WTC11 (cell line): ENCODE measurements around the gene HELZ. TPM values are rescaled to one million over a fixed set of nuclear protein-coding genes. Genes with fewer than 3 reads are reported as not detected.

Source experiments
- ATAC-seq: fragments of 200-7000 bp; cut with Tn5 transposase; 2 replicates; pipeline ENCODE4 v1.10.0; 2021; ENCODE audit warnings: mild to moderate bottlenecking, moderate library complexity
- CTCF ChIA-PET: fragments of 300-600 bp; sonication (Branson Sonifier 250); formaldehyde crosslinking; loops from one replicate; lab custom pipeline; 2021; ENCODE audit warnings: antibody characterized with exemption; lab: Charles Lee
- POLR2A ChIA-PET: fragments of 350-600 bp; sonication (Branson Sonifier 250); formaldehyde crosslinking; loops from one replicate; lab custom pipeline; 2021; ENCODE audit warnings: antibody characterized with exemption; lab: Charles Lee
- DNase-seq: peaks from one replicate; pipeline ENCODE4 v3.0.0; 2021; ENCODE audit warnings: low spot score
- H3K27ac Mint-ChIP-seq: 2 replicates; pipeline ENCODE4 v1.8.0; 2021; ENCODE audit warnings: mixed read lengths
- H3K27me3 Mint-ChIP-seq: 2 replicates; pipeline ENCODE4 v1.8.0; 2021; ENCODE audit warnings: low read depth, mild to moderate bottlenecking, moderate library complexity, mixed read lengths
- H3K36me3 Mint-ChIP-seq: 2 replicates; pipeline ENCODE4 v1.8.0; 2021; ENCODE audit warnings: mixed read lengths
- H3K4me1 Mint-ChIP-seq: 2 replicates; pipeline ENCODE4 v1.8.0; 2022; ENCODE audit warnings: mixed read lengths
- H3K4me3 Mint-ChIP-seq: 2 replicates; pipeline ENCODE4 v1.8.0; 2021; ENCODE audit warnings: mild to moderate bottlenecking, moderate library complexity, mixed read lengths
- H3K9me3 Mint-ChIP-seq: 2 replicates; pipeline ENCODE4 v1.8.0; 2021; ENCODE audit warnings: mixed read lengths
- AR ChIP-seq: fragments of 250-450 bp; sonication (Bioruptor Pico); IDR thresholded peaks from 2 replicates; pipeline ENCODE4 v1.9.0; 2021; ENCODE audit warnings: mild to moderate bottlenecking
- CREB1 ChIP-seq: sonication (generic); formaldehyde crosslinking; IDR thresholded peaks from 2 replicates; pipeline ENCODE4 v1.8.0; 2023; ENCODE audit warnings: mild to moderate bottlenecking, missing genetic modification reagents
- ESRRA ChIP-seq: sonication (generic); formaldehyde crosslinking; IDR thresholded peaks from 2 replicates; pipeline ENCODE4 v1.8.1; 2022; ENCODE audit warnings: mild to moderate bottlenecking, missing genetic modification reagents, borderline replicate concordance
- KAT7 ChIP-seq: sonication (generic); formaldehyde crosslinking; IDR thresholded peaks from 2 replicates; pipeline ENCODE4 v1.8.1; 2023; ENCODE audit warnings: missing genetic modification reagents, mild to moderate bottlenecking, borderline replicate concordance
- SOX15 ChIP-seq: fragments of 250-450 bp; sonication (Bioruptor Pico); IDR thresholded peaks from 2 replicates; pipeline ENCODE4 v1.9.0; 2021; ENCODE audit warnings: mild to moderate bottlenecking
- TCF7 ChIP-seq: sonication (generic); formaldehyde crosslinking; IDR thresholded peaks from 2 replicates; pipeline ENCODE4 v1.8.0; 2022; ENCODE audit warnings: mild to moderate bottlenecking, low read depth, missing genetic modification reagents, moderate library complexity
- ZNF281 ChIP-seq: sonication (generic); formaldehyde crosslinking; IDR thresholded peaks from 2 replicates; pipeline ENCODE4 v1.8.0; 2023; ENCODE audit warnings: mild to moderate bottlenecking, missing genetic modification reagents
- ZNF317 ChIP-seq: sonication (generic); formaldehyde crosslinking; IDR thresholded peaks from 2 replicates; pipeline ENCODE4 v1.8.1; 2023; ENCODE audit warnings: low read depth, mild to moderate bottlenecking, moderate library complexity, missing genetic modification reagents, borderline replicate concordance
- ZNF671 ChIP-seq: fragments of 250-450 bp; sonication (Bioruptor Pico); IDR thresholded peaks from 2 replicates; pipeline ENCODE4 v1.8.0; 2021; ENCODE audit warnings: mild to moderate bottlenecking
- total RNA-seq: library from RNA; stranded (reverse); gene quantifications from 3 replicates; pipeline ENCODE4 v1.2.3, GENCODE V29; 2021
- TF ChIP-seq, protein P1 (sequence below): sonication (generic); formaldehyde crosslinking; IDR thresholded peaks from 2 replicates; pipeline ENCODE4 v1.8.0; 2023; ENCODE audit warnings: missing genetic modification reagents, mild to moderate bottlenecking, borderline replicate concordance
- TF ChIP-seq, protein P2 (sequence below): sonication (generic); formaldehyde crosslinking; IDR thresholded peaks from 2 replicates; pipeline ENCODE4 v1.8.1; 2023; ENCODE audit warnings: mild to moderate bottlenecking, moderate library complexity, missing genetic modification reagents
- TF ChIP-seq, protein P3 (sequence below): sonication (generic); formaldehyde crosslinking; IDR thresholded peaks from 2 replicates; pipeline ENCODE4 v1.8.1; 2023; ENCODE audit warnings: mild to moderate bottlenecking, missing genetic modification reagents, borderline replicate concordance

Gene HELZ
- total RNA-seq, 1 experiment from 2014 or later = 49.1 TPM

GRCh38 chr17:67035131-67036083, 209.6 kb downstream of the HELZ start:
- ATAC-seq = no peak

DNA sequence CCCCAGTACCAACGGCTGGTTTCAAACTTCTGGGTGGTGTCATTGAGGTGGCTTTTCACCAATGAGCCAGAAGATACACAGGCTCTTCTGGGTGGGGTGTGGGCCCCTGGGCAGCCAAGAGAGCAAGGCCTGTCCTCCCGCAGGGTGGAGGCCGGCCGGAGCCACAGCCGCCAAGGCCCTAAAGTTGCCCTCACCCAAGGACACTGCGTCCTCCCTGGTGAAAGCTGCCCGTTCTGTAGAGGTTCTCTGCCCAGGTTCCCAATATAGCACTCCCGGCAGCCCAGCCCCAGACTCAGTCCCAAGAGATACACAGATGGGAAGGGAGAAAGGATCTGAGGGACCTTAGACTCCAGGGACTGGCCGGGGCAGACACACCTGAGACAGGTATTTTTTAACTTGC, 211.4 kb downstream of the HELZ start:
- Mint-ChIP-seq H3K4me1 (no peaks in the 10 kb centered on the region), H3K36me3 (no peaks in the 10 kb centered on the region), H3K4me3 (no peak overlapping the region), H3K27ac (no peak overlapping the region), H3K9me3 (peaks cover 17% of the 10 kb centered on the region), H3K27me3 (no peaks in the 10 kb centered on the region)
- ChIA-PET POLR2A (no interaction called here), CTCF (interaction anchor here (0.6 kb wide), 1 partner anchor 17 kb away, joined by 3 read pairs; no protein-coding TSS in a partner anchor)
- ATAC-seq = no peak
- DNase-seq = no peak
- no peak for TF ChIP-seq ESRRA (CRISPR knock-in tag)
- TF ChIP-seq ZNF671 (CRISPR knock-in tag) = no peak
- TF ChIP-seq ZNF317 (CRISPR knock-in tag) = no peak
- no peak for TF ChIP-seq CREB1 (CRISPR knock-in tag)
- TF ChIP-seq, protein P1, sequence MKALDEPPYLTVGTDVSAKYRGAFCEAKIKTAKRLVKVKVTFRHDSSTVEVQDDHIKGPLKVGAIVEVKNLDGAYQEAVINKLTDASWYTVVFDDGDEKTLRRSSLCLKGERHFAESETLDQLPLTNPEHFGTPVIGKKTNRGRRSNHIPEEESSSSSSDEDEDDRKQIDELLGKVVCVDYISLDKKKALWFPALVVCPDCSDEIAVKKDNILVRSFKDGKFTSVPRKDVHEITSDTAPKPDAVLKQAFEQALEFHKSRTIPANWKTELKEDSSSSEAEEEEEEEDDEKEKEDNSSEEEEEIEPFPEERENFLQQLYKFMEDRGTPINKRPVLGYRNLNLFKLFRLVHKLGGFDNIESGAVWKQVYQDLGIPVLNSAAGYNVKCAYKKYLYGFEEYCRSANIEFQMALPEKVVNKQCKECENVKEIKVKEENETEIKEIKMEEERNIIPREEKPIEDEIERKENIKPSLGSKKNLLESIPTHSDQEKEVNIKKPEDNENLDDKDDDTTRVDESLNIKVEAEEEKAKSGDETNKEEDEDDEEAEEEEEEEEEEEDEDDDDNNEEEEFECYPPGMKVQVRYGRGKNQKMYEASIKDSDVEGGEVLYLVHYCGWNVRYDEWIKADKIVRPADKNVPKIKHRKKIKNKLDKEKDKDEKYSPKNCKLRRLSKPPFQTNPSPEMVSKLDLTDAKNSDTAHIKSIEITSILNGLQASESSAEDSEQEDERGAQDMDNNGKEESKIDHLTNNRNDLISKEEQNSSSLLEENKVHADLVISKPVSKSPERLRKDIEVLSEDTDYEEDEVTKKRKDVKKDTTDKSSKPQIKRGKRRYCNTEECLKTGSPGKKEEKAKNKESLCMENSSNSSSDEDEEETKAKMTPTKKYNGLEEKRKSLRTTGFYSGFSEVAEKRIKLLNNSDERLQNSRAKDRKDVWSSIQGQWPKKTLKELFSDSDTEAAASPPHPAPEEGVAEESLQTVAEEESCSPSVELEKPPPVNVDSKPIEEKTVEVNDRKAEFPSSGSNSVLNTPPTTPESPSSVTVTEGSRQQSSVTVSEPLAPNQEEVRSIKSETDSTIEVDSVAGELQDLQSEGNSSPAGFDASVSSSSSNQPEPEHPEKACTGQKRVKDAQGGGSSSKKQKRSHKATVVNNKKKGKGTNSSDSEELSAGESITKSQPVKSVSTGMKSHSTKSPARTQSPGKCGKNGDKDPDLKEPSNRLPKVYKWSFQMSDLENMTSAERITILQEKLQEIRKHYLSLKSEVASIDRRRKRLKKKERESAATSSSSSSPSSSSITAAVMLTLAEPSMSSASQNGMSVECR (CRISPR knock-in tag) = no peak
- TF ChIP-seq ZNF281 (CRISPR knock-in tag) = no peak
- no peak for TF ChIP-seq SOX15 (CRISPR knock-in tag)
- TF ChIP-seq TCF7 = no peak
- TF ChIP-seq, protein P2, sequence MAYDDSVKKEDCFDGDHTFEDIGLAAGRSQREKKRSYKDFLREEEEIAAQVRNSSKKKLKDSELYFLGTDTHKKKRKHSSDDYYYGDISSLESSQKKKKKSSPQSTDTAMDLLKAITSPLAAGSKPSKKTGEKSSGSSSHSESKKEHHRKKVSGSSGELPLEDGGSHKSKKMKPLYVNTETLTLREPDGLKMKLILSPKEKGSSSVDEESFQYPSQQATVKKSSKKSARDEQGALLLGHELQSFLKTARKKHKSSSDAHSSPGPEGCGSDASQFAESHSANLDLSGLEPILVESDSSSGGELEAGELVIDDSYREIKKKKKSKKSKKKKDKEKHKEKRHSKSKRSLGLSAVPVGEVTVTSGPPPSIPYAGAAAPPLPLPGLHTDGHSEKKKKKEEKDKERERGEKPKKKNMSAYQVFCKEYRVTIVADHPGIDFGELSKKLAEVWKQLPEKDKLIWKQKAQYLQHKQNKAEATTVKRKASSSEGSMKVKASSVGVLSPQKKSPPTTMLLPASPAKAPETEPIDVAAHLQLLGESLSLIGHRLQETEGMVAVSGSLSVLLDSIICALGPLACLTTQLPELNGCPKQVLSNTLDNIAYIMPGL = no peak

More at GRCh38 chr17:67035131-67036083, 209.6 kb downstream of the HELZ start:
- no peak for DNase-seq
- H3K4me1 Mint-ChIP-seq = no peaks in the 10 kb centered on the region; the same call in 1 of the 2 replicates
- no peaks in the 10 kb centered on the region for H3K36me3 Mint-ChIP-seq
- POLR2A ChIA-PET = no interaction called here
- H3K27me3 Mint-ChIP-seq = no peaks in the 10 kb centered on the region
- no peak overlapping the region for H3K4me3 Mint-ChIP-seq
- TF ChIP-seq, protein P3, sequence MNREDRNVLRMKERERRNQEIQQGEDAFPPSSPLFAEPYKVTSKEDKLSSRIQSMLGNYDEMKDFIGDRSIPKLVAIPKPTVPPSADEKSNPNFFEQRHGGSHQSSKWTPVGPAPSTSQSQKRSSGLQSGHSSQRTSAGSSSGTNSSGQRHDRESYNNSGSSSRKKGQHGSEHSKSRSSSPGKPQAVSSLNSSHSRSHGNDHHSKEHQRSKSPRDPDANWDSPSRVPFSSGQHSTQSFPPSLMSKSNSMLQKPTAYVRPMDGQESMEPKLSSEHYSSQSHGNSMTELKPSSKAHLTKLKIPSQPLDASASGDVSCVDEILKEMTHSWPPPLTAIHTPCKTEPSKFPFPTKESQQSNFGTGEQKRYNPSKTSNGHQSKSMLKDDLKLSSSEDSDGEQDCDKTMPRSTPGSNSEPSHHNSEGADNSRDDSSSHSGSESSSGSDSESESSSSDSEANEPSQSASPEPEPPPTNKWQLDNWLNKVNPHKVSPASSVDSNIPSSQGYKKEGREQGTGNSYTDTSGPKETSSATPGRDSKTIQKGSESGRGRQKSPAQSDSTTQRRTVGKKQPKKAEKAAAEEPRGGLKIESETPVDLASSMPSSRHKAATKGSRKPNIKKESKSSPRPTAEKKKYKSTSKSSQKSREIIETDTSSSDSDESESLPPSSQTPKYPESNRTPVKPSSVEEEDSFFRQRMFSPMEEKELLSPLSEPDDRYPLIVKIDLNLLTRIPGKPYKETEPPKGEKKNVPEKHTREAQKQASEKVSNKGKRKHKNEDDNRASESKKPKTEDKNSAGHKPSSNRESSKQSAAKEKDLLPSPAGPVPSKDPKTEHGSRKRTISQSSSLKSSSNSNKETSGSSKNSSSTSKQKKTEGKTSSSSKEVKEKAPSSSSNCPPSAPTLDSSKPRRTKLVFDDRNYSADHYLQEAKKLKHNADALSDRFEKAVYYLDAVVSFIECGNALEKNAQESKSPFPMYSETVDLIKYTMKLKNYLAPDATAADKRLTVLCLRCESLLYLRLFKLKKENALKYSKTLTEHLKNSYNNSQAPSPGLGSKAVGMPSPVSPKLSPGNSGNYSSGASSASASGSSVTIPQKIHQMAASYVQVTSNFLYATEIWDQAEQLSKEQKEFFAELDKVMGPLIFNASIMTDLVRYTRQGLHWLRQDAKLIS (CRISPR knock-in tag) = no peak
- TF ChIP-seq AR (no peak), KAT7 (CRISPR knock-in tag) (no peak)
- TF ChIP-seq, all 79 proteins: peak for 0
- Mint-ChIP-seq H3K9me3 (peaks cover 17% of the 10 kb centered on the region), H3K27ac (no peak overlapping the region)
- CTCF ChIA-PET = interaction anchor here (1.5 kb wide), 1 partner anchor 19 kb away, joined by 11 read pairs; no protein-coding TSS in a partner anchor
